ENCODE results near the gene PTPRM.

DNA sequence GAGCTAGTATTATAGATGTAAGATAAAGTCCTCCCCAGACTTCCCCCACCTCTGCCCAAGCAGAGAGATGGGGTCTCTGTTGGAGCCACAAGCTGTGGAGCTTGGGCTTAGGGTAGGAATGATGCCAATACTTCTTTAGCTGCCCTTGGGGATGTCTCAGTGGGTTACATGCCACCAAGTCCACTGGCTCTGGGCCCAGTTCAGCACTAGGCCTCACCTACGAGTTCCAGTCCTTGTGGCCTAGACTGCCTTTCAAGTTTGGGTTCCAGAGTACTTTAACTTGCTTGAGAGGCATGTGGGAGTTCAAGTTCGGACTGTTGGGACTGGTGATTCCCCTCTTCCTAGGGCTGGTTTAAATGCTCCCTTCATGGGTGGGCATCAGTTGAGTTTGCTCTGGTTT, 272.4 kb downstream of the PTPRM start:
- TF ChIP-seq, protein P1, sequence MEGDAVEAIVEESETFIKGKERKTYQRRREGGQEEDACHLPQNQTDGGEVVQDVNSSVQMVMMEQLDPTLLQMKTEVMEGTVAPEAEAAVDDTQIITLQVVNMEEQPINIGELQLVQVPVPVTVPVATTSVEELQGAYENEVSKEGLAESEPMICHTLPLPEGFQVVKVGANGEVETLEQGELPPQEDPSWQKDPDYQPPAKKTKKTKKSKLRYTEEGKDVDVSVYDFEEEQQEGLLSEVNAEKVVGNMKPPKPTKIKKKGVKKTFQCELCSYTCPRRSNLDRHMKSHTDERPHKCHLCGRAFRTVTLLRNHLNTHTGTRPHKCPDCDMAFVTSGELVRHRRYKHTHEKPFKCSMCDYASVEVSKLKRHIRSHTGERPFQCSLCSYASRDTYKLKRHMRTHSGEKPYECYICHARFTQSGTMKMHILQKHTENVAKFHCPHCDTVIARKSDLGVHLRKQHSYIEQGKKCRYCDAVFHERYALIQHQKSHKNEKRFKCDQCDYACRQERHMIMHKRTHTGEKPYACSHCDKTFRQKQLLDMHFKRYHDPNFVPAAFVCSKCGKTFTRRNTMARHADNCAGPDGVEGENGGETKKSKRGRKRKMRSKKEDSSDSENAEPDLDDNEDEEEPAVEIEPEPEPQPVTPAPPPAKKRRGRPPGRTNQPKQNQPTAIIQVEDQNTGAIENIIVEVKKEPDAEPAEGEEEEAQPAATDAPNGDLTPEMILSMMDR (IDR thresholded peaks at IDR 0.05; ENCODE audit: insufficient read depth, low read length, poor library complexity, severe bottlenecking), result no peak
- TF ChIP-seq EZH2phosphoT487 (conservative IDR thresholded peaks at IDR 0.05; ENCODE audit: low read length), result no peak

Measured in SU-DHL-6 (cell line).